ENCODE data around the gene TSPAN18. TPM values are rescaled to one million over a fixed set of nuclear protein-coding genes. Genes with fewer than 3 reads are reported as not detected.
A peak's percentile ranks its signal among the peaks of the same experiment; 100 is the strongest.

The TSPAN18 gene
- total RNA-seq, 1 donor = under 0.01 TPM

DNA sequence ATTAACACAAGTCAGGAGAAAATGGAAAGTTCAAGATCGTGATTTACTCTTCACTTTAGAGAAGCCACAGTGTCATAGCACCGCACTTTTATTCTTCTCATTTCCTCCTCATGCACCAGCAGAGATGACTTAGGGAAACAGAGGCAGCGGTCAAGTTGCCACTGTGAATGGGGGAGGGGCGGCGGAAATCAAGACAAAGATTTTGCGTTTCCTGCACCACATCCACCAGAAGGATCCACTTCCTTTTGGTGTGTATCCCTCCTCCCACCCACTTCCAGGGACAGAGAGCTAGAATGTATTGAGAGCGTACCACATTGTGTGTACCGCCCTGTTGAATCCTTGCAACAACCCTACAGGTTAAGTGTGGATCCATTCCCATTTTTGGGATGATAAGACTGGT is 21.8 kb downstream of the TSPAN18 start:
- H3K4me3 ChIP-seq (ENCODE audit: low read depth, low read length) = no peak overlapping the region
- DNase-seq (ENCODE audit: low read depth) = no peak
- TF ChIP-seq, protein P1, sequence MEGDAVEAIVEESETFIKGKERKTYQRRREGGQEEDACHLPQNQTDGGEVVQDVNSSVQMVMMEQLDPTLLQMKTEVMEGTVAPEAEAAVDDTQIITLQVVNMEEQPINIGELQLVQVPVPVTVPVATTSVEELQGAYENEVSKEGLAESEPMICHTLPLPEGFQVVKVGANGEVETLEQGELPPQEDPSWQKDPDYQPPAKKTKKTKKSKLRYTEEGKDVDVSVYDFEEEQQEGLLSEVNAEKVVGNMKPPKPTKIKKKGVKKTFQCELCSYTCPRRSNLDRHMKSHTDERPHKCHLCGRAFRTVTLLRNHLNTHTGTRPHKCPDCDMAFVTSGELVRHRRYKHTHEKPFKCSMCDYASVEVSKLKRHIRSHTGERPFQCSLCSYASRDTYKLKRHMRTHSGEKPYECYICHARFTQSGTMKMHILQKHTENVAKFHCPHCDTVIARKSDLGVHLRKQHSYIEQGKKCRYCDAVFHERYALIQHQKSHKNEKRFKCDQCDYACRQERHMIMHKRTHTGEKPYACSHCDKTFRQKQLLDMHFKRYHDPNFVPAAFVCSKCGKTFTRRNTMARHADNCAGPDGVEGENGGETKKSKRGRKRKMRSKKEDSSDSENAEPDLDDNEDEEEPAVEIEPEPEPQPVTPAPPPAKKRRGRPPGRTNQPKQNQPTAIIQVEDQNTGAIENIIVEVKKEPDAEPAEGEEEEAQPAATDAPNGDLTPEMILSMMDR (IDR thresholded peaks at IDR 0.05; ENCODE audit: insufficient read depth, low read depth, low read length) = no peak

DNA sequence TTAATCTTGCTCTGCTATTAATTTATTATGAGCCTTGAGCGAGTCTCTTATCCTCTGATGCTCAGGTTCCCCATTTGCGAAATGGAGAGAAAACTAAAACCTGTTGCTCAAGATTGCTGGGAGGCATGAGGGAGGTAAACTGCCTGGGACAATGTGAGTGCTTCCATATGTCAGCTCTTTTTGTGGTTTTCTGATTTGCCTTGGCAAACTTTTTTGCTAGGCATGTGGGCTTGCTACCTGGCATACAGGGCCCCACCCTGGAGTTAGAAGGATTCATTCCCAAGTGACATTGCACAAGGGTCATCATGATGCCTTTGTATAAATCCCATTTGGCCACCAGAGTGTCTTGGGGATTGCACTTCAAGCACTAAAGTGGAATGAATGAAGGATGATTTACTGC is 22.4 kb downstream of the TSPAN18 start:
- no peak for DNase-seq (ENCODE audit: low read depth)
- TF ChIP-seq, protein P1 (IDR thresholded peaks at IDR 0.05; ENCODE audit: insufficient read depth, low read depth, low read length) = no peak
- no peak overlapping the region for H3K4me3 ChIP-seq (ENCODE audit: low read depth, low read length)

DNA sequence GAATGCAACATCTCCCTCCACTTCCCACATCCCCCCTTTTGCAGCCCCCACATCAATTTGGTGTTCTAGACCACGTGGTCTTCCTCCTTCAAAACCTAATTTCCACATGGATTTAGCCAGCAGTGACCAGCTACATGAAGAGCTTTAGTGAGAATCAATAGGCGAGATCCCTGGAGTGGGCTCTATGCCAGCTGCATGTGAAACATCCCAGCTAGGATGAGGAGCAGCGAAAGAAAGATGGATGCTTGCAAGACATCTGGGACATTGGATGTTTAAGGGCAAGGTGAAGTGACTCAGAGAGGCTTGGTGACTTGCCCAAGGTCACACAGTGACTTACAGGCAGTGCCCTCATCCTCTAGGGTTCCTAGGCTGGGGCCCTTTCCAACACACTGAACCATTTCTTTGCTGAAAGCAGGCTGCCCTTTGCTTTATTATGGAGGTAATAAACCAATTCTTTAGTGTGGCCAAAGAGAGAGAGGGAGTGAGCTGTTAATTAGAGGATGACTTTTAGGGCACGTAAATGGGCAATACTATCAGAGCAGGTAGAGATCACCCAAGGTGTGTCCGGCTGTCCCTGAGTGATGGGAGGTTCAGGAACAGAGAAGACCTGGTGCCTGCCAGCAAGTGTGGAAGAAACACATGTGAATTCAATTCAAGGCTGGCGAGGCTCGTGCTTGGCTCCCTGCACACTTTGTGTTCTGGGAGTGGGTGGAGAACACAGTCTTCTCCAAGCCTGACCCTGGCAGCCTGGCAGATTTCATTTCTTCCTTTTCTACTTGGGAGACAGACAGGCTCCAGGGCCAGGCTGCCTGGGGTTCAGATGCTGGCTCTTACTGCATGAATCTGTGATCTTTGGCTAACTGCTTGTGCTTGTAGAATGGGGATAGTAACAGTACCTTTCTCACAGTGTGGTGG is 24.0 kb downstream of the TSPAN18 start:
- H3K4me3 ChIP-seq (ENCODE audit: low read depth, low read length) = no peak overlapping the region
- TF ChIP-seq, protein P1 (IDR thresholded peaks at IDR 0.05; ENCODE audit: insufficient read depth, low read depth, low read length) = no peak
- DNase-seq (ENCODE audit: low read depth) = no peak

DNA sequence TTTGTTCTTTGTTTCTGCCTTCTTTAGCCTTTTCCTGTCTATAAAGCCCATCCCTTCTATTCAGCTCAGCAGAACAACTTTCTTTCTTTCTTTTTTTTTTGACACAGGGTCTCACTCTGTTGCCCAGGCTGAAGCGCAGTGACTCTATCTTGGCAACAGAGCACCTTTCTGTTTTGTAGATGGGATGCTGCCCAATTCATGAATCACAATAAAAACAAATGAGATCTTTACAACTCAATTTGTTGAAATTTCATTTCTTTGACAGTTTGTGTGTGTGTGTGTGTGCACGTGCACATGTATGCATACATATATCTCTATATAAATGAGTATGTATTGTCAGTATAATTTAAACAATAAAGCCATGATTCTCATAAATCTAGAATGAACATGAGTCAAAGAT is 25.5 kb downstream of the TSPAN18 start:
- H3K4me3 ChIP-seq (ENCODE audit: low read depth, low read length) = no peak overlapping the region
- TF ChIP-seq, protein P1 (IDR thresholded peaks at IDR 0.05; ENCODE audit: insufficient read depth, low read depth, low read length) = no peak
- DNase-seq (ENCODE audit: low read depth) = no peak

DNA sequence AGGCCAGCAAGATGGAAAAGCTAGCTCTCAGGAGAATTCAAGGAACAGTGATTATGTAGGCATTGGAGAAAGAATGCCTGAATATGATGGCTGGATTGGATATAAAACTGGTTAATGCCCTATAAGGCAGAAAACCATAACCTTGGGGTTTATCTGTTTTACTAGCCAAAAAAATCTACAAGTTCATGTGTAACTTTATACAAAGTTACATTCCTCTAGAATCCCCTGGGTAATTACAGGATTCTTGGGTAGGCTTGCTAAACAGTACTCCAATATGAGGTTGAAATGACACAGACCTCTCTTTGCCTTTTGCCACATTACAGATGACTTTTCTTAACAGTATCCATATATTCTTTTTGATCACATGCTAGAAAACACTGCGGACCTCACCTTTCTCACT is 26.0 kb downstream of the TSPAN18 start:
- H3K4me3 ChIP-seq (ENCODE audit: low read depth, low read length) = no peak overlapping the region
- TF ChIP-seq, protein P1 (IDR thresholded peaks at IDR 0.05; ENCODE audit: insufficient read depth, low read depth, low read length) = no peak
- DNase-seq (ENCODE audit: low read depth) = peak; percentile 45

DNA sequence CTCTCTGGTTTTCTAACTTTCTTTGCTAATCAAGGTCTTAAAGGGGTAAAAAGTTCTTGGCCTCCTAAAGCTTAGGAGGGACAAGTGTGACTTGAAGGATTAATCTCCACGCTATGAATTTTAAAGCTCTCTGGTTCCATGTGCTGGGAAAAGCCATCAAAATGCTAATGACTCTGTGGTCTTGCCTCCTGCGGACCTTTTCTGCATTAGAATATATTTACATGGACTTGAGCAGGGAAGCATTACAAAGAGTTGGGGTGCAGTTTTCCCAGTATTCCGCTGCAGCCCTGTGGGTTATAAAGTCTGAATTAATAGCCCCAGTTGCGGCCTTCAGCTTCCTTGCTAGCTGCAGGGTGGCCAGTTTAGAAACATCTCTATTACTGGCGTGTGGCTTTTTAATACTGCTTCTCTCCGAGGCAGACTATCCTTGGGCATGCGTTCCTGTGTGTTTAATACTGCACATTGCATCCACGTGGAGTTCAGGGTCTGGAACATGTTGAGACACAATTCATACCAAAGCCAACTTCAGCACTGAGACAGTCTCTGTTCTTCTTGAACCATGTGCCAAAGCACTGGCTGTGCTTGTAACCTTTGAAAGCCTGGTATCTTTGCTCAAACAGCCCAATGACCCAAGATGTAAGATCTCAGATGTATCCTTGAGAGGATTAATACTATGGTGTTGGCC is 27.3 kb downstream of the TSPAN18 start:
- TF ChIP-seq, protein P1 (IDR thresholded peaks at IDR 0.05; ENCODE audit: insufficient read depth, low read depth, low read length) = no peak
- no peak overlapping the region for H3K4me3 ChIP-seq (ENCODE audit: low read depth, low read length)
- no peak for DNase-seq (ENCODE audit: low read depth)

All from fibroblast of villous mesenchyme (primary cell).